ENCODE data around the gene KLHDC7A. TPM values are rescaled to one million over a fixed set of nuclear protein-coding genes. Genes with fewer than 3 reads are reported as not detected.
"Not testable (repeated sequence)": the region's sequence is repeated elsewhere in the genome, so short reads cannot be mapped to it uniquely, and the experiment has no call there.

The KLHDC7A gene
- total RNA-seq, 2 experiments from 2014 or later = not detected

DNA sequence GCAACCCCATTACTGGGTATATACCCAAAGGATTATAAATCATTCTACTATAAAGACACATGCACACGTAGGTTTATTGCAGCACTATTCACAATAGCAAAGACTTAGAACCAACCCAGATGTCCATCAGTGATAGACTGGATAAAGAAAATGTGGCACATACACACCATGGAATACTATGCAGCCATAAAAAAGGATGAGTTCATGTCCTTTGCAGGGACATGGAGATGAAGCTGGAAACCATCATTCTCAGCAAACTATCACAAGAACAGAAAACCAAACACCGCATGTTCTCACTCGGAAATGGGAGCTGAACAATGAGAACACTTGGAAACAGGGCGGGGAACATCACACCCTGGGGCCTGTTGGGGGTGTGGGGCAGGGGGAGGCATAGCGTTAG lies 18.2 kb upstream of the KLHDC7A start:
- H3K27me3 Mint-ChIP-seq; H3K36me3 Mint-ChIP-seq; H3K4me1 Mint-ChIP-seq (ENCODE audit: low read depth); CTCF ChIA-PET; DNase-seq; intact Hi-C loops (cut with micrococcal nuclease); H3K9me3 Mint-ChIP-seq; H3K27ac Mint-ChIP-seq; POLR2A ChIA-PET; H3K4me3 Mint-ChIP-seq: not testable (repeated sequence)

DNA sequence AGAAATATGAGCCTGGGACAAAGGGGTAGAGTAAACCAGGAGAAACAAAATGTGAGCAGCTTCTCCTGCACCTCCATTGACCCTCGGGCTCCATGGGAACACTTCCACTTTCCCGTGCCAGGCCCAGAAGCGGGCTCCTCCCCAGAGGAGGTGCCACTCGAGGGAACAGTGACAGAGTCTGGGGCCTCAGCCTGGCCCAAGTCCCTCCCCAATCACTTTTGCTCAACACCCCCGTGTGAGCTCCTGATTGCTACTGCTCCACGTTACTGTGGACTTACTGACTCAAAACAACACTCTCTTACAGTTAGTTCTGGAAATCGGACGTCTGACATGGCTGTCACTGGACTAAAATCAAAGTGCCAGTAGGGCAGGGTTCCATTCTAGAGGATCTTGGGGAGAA lies 17.7 kb upstream of the KLHDC7A start:
- ChIA-PET POLR2A (no interaction called here), CTCF (no interaction called here)
- no peak overlapping the region for H3K27ac Mint-ChIP-seq
- intact Hi-C loops (cut with micrococcal nuclease) = no loop called here
- DNase-seq = no peak
- no peak overlapping the region for H3K4me3 Mint-ChIP-seq
- H3K27me3 Mint-ChIP-seq = peaks cover 9% of the 10 kb centered on the region
- no peaks in the 10 kb centered on the region for H3K36me3 Mint-ChIP-seq
- H3K4me1 Mint-ChIP-seq (ENCODE audit: low read depth) = no peaks in the 10 kb centered on the region
- H3K9me3 Mint-ChIP-seq = peaks cover 3% of the 10 kb centered on the region

DNA sequence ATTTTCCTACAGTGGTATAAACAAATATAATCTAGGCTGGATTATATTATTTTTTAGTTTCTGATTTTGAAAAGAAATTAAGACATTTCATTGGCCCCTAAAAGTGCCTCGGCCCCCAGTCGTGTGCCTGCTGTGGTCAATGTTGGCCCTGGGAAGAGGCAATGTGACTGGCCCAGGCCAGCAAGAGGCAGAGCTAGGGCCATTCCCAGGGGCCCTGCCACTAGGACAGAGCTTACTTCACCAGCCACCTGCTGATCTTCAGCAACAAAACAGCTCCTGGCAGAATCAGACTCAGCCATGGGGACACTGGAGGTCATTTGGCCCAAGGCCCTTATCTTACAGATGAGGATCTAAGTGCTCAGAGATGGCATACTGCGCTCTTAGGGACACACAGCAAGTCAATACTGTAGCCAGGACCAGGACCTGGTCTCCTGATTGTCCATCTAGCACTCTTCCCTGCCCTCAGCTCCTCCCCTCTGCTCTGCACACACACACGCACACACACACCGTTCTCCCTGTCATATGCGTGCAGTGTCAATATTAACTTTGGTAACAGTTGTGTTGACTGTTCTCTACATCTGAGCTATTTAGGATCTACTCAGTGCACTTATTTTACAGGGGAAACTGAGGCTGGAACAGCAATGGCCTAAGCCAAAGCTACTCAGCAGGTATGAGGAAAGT lies 16.6 kb upstream of the KLHDC7A start:
- intact Hi-C loops (cut with micrococcal nuclease) = no loop called here
- CTCF ChIA-PET = no interaction called here
- no peaks in the 10 kb centered on the region for H3K4me1 Mint-ChIP-seq (ENCODE audit: low read depth)
- no peak for DNase-seq
- peaks cover 3% of the 10 kb centered on the region for H3K9me3 Mint-ChIP-seq
- H3K27me3 Mint-ChIP-seq = peaks cover 8% of the 10 kb centered on the region
- H3K4me3 Mint-ChIP-seq = no peak overlapping the region
- no peak overlapping the region for H3K27ac Mint-ChIP-seq
- POLR2A ChIA-PET = no interaction called here
- no peaks in the 10 kb centered on the region for H3K36me3 Mint-ChIP-seq

DNA sequence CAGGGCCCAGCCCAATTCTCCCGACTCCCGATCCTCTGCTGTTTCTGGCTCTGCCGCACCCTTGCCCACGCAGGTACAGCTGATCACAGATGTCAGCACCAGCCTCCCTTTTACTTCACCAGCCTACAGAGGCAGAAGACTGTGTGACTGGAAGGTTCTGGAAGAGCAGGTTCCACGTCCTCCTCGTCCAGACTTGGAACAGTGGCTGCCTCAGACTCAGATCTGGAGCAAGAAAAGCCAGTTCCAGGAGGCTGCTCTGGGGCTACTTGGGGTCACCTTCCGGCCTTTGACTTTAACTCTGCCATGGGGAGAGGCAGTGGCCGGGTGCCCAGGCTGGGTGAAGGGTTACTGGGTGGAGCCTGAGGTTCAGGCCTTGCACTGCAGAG lies 16.1 kb upstream of the KLHDC7A start:
- no peak for DNase-seq
- intact Hi-C loops (cut with micrococcal nuclease) = no loop called here
- POLR2A ChIA-PET = no interaction called here
- Mint-ChIP-seq H3K4me1 (ENCODE audit: low read depth) (no peaks in the 10 kb centered on the region), H3K4me3 (no peak overlapping the region), H3K36me3 (no peaks in the 10 kb centered on the region), H3K9me3 (peaks cover 3% of the 10 kb centered on the region), H3K27me3 (peaks cover 5% of the 10 kb centered on the region), H3K27ac (no peak overlapping the region)
- CTCF ChIA-PET = no interaction called here

DNA sequence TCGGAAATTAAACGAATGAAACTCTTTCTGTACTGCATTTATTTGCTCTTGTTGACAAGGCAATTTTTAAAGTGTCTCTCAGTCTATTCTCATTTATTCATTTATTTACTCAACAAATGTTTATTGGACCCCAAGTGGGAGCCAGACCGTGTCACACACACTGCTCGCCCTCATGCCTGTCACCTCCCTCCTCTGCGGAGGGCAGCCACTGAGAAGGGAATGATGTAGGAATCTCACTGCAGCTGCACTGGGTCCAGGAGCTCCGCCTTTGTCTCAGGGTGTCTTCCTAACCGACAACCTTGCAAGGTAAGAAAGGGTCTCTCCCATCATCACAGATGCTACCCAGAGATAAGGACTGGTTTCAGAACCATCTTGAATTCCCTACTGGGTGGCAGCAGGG lies 14.1 kb upstream of the KLHDC7A start:
- CTCF ChIA-PET = no interaction called here
- Mint-ChIP-seq H3K9me3 (peaks cover 3% of the 10 kb centered on the region), H3K27ac (no peak overlapping the region), H3K36me3 (no peaks in the 10 kb centered on the region), H3K4me3 (no peak overlapping the region), H3K4me1 (ENCODE audit: low read depth) (no peaks in the 10 kb centered on the region), H3K27me3 (peaks cover 2% of the 10 kb centered on the region)
- intact Hi-C loops (cut with micrococcal nuclease) = no loop called here
- no peak for DNase-seq
- POLR2A ChIA-PET = no interaction called here

DNA sequence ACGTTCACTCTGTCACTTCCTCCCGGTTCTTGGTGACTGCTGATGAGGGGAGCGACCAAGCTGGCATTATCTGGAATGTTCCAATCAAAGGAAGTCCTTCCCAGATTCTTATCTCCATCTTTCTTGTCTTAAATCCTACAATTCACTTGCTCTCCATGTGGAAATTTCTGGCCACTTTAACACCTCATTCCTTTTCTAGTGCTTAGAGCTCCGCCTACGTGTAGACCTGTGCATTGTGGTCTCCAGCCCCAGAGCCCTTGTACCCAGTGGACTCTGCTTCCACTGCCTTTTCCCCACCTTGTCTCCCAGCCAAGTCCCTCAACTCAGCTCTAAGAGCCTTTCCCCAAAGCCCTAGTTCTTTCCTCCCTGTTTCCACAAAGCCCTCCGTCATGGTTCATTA lies 12.2 kb upstream of the KLHDC7A start:
- Mint-ChIP-seq H3K9me3 (peaks cover 3% of the 10 kb centered on the region), H3K36me3 (no peaks in the 10 kb centered on the region), H3K4me1 (ENCODE audit: low read depth) (no peaks in the 10 kb centered on the region), H3K27ac (no peak overlapping the region), H3K4me3 (no peak overlapping the region), H3K27me3 (peaks cover 2% of the 10 kb centered on the region)
- DNase-seq = no peak
- POLR2A ChIA-PET = no interaction called here
- intact Hi-C loops (cut with micrococcal nuclease) = no loop called here
- CTCF ChIA-PET = no interaction called here

DNA sequence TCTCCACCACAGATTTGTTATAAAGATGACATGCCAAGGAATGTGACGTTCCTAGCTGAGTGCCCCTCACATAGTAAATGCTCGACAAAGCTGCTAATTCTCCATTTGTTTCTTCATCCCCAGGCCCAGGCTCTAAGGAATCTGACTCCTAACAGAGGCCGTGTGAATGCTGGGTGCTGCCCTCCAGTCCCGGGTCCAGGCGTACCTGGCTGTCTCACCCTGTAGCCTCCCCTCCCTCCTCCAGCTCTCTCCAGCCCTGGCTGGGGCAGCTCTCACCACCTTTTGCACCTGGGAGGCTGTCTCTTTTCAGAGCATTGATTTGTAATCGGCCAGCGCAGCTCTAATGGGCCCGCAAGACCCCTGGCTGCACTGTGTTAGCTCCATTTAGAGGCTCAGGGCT lies 11.2 kb upstream of the KLHDC7A start:
- POLR2A ChIA-PET = no interaction called here
- Mint-ChIP-seq H3K36me3 (no peaks in the 10 kb centered on the region), H3K27ac (no peak overlapping the region), H3K27me3 (peaks cover 2% of the 10 kb centered on the region), H3K4me1 (ENCODE audit: low read depth) (no peaks in the 10 kb centered on the region), H3K4me3 (no peak overlapping the region), H3K9me3 (peaks cover 3% of the 10 kb centered on the region)
- intact Hi-C loops (cut with micrococcal nuclease) = no loop called here
- CTCF ChIA-PET = no interaction called here
- DNase-seq = no peak

DNA sequence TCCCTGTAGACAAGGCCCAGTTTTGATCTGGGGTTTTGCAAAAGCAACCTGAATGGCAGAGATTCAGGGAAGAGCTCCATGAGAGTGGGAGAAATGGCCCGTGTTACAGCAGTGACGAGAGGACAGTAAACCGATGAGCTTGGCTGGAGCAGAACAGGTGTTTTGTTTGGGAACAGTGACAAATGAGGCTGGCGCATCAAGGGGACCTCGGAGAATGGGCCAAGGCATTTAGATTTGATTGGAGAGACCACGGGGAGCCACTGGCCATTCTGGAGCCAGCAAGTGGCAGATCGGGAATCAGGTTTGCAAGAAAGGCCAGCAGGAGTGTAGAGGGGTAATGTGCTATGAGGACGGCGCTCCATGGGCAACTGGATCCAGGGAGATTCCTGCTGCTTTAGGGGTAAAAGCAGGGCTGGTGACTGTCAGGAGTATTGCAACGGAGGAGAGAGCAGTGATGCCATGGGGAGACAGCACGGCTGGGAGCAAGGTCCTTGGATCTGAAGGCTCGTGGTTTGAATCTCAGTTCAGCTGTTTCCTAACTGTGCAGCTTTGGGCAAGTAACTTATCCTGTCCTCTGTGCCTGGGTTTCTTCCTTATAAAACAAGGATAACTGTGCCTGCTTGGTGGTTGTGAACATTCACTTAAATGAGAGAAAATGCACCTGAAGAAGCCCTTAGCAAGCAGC lies 9.9 kb upstream of the KLHDC7A start:
- H3K27ac Mint-ChIP-seq = no peak overlapping the region
- DNase-seq = no peak
- intact Hi-C loops (cut with micrococcal nuclease) = no loop called here
- CTCF ChIA-PET = no interaction called here
- H3K4me1 Mint-ChIP-seq (ENCODE audit: low read depth) = no peaks in the 10 kb centered on the region
- no peaks in the 10 kb centered on the region for H3K36me3 Mint-ChIP-seq
- POLR2A ChIA-PET = no interaction called here
- H3K27me3 Mint-ChIP-seq = peaks cover 2% of the 10 kb centered on the region
- no peak overlapping the region for H3K4me3 Mint-ChIP-seq
- peaks cover 3% of the 10 kb centered on the region for H3K9me3 Mint-ChIP-seq

DNA sequence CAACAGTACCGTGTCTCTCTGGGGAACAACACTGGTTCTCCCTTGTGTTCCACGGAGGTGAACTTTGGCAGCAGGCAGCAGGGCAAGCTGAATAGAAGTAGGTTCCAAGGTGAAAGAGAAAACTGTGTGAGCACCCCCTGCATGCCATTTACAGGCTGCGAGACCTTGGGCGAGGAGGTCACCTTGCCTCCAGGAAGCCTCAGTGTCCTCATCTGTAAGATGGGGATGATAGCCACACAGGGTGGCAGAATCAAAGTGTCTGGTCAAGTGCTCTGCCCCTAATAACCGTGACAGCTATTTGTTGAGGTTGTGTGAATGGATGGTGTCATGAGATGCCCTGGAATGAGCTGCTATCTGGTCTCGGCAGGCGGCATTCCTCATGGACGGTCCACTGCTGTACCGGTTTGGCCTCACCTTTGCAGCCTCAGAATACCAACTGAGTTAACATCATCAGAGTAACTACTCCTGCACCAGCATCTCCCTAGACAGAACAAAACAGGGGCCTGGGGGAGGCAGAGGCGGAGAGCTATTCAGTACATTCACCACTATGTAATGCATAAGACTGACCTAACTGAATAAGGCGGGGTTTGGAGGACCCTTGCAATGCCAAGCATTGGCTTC lies 7.4 kb upstream of the KLHDC7A start:
- Mint-ChIP-seq H3K27ac (no peak overlapping the region), H3K27me3 (peaks cover 4% of the 10 kb centered on the region), H3K9me3 (no peaks in the 10 kb centered on the region), H3K4me3 (no peak overlapping the region), H3K36me3 (no peaks in the 10 kb centered on the region), H3K4me1 (ENCODE audit: low read depth) (no peaks in the 10 kb centered on the region)
- intact Hi-C loops (cut with micrococcal nuclease) = no loop called here
- POLR2A ChIA-PET = no interaction called here
- no peak for DNase-seq
- CTCF ChIA-PET = no interaction called here

DNA sequence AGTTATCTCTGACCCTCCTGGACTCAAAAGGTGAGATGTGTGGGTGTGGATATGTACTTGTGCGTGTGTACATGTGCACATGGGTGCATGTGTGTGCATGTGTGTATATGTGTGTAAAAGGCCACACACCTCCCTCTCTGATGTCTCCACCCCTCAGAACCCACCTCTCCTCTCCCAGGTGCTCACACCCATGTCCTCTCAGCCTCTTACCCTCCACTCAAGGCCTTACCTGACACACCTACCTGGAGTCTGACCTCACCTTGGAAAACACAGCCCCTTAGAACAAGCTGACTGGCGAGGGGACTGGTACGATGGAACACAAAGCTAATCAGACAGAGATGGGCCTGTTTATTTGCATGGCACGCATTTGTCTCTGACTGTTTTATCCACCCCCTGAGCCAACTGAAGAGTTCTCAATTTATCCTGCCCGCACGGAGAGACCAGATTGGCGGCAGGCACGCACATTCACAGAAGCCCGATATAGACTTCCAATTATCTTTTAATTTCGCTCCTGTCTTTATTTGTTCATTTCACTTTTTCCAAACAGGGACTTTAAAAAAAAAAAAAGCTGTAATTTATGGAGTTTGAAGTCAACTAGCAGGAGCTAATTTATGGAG lies 6.1 kb upstream of the KLHDC7A start:
- peaks cover 6% of the 10 kb centered on the region for H3K4me1 Mint-ChIP-seq (ENCODE audit: low read depth)
- H3K27ac Mint-ChIP-seq = no peak overlapping the region
- H3K9me3 Mint-ChIP-seq = no peaks in the 10 kb centered on the region
- H3K4me3 Mint-ChIP-seq = no peak overlapping the region
- ChIA-PET POLR2A (interaction anchor here (0.6 kb wide), 1 partner anchor 1316 kb away, joined by 3 read pairs; no protein-coding TSS in a partner anchor), CTCF (no interaction called here)
- peaks cover 4% of the 10 kb centered on the region for H3K27me3 Mint-ChIP-seq
- no peak for DNase-seq
- intact Hi-C loops (cut with micrococcal nuclease) = no loop called here
- H3K36me3 Mint-ChIP-seq = no peaks in the 10 kb centered on the region

DNA sequence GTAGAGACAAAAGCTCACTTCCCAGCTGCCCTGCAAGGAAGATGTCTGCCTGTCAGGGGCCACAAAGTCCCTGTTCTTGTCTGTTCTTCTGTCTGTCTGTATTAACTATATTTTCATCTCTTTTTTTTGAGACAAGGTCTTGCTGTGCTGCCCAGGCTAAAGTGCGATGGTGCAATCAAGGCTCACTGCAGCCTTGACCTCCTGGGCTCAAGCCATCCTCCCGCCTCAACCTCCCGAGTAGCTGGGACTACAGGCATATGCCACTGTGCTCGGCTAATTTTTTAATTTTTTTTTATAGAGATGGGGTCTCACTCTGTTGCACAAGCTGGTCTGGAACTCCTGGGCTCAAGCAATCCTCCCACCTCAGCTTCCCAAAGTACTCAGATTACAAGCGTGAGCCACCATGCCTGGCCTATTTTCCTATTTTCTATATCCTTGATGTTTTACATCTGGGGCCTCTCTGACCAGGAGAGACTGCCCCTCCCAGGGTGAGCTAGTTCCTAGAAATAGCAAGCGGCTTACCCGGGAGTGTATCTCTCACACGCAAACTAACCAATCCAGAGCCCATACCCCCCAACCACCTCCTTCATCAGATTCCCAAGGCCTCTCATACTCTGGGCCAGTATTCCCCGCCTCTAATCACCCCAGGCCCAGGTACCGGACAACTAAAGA lies 5.4 kb upstream of the KLHDC7A start:
- peaks cover 7% of the 10 kb centered on the region for H3K4me1 Mint-ChIP-seq (ENCODE audit: low read depth)
- no peaks in the 10 kb centered on the region for H3K36me3 Mint-ChIP-seq
- no peak overlapping the region for H3K27ac Mint-ChIP-seq
- peaks cover 4% of the 10 kb centered on the region for H3K27me3 Mint-ChIP-seq
- no peaks in the 10 kb centered on the region for H3K9me3 Mint-ChIP-seq
- no peak for DNase-seq
- intact Hi-C loops (cut with micrococcal nuclease) = no loop called here
- ChIA-PET CTCF (no interaction called here), POLR2A (interaction anchor here (0.6 kb wide), 1 partner anchor 1315 kb away, joined by 3 read pairs; no protein-coding TSS in a partner anchor)
- no peak overlapping the region for H3K4me3 Mint-ChIP-seq

DNA sequence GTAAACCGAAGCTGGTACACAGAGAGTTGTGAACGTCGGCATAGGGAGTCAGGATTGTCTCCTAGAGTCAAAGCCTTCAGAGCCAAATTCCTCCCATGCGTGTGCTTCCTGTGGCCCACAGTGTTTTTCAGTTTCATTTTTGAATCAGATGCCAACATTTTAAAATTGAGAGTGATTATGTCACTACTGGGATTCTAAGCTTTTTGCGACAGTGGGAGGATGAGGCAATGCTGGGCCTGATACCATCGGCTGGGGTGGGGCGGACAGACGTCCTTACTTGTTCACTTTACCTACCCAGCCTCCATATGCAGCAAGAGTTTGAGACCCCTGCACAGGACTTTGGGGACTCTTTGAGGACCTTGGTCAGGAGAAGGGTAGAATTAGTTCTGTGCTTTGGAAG lies 1.3 kb upstream of the KLHDC7A start:
- H3K36me3 Mint-ChIP-seq = no peaks in the 10 kb centered on the region
- H3K9me3 Mint-ChIP-seq = no peaks in the 10 kb centered on the region
- peaks cover 4% of the 10 kb centered on the region for H3K27me3 Mint-ChIP-seq
- CTCF ChIA-PET = no interaction called here
- no peak for DNase-seq
- peaks cover 7% of the 10 kb centered on the region for H3K4me1 Mint-ChIP-seq (ENCODE audit: low read depth)
- intact Hi-C loops (cut with micrococcal nuclease) = no loop called here
- no peak overlapping the region for H3K4me3 Mint-ChIP-seq
- H3K27ac Mint-ChIP-seq = no peak overlapping the region
- POLR2A ChIA-PET = no interaction called here
